Mesendoderm (in vitro differentiated cells): ENCODE measurements around the gene SOBP.

Experiments
- DNase-seq: peaks from one replicate; pipeline ENCODE4 v3.0.0; 2013
- H2AK5ac ChIP-seq: 2 replicates; pipeline ENCODE4 v1.6.1; 2013; ENCODE audit warnings: low read length, inconsistent platforms
- H2BK120ac ChIP-seq: 2 replicates; pipeline ENCODE4 v1.6.1; 2013; ENCODE audit warnings: low read depth, mild to moderate bottlenecking, low read length, moderate library complexity, mixed read lengths
- H2BK15ac ChIP-seq: replicated peaks from 2 replicates; pipeline ENCODE4 v1.6.1; 2013; ENCODE audit warnings: low read depth, mild to moderate bottlenecking, moderate library complexity
- H2BK5ac ChIP-seq: 2 replicates; pipeline ENCODE4 v1.6.1; 2013; ENCODE audit warnings: low read length, inconsistent platforms
- H3K18ac ChIP-seq: 2 replicates; pipeline ENCODE4 v1.6.1; 2013; ENCODE audit warnings: mild to moderate bottlenecking, low read length, mixed read lengths
- H3K23ac ChIP-seq: one replicate; pipeline ENCODE4 v1.6.1; 2013; ENCODE audit warnings: low read length
- H3K27ac ChIP-seq: 2 replicates; pipeline ENCODE4 v1.5.1; 2013; ENCODE audit warnings: low read depth, mild to moderate bottlenecking, inconsistent platforms, low read length, moderate library complexity
- H3K27me3 ChIP-seq: 2 replicates; pipeline ENCODE4 v1.6.1; 2013; ENCODE audit warnings: low read length, control low read depth, mild to moderate bottlenecking, inconsistent platforms; ENCODE audit not compliant: insufficient read depth, poor library complexity
- H3K36me3 ChIP-seq: 2 replicates; pipeline ENCODE4 v1.6.1; 2013; ENCODE audit warnings: low read length, inconsistent platforms; ENCODE audit not compliant: control insufficient read depth, insufficient read depth
- H3K4ac ChIP-seq: one replicate; pipeline ENCODE4 v1.6.1; 2013; ENCODE audit warnings: low read depth, mild to moderate bottlenecking, low read length, moderate library complexity
- H3K4me1 ChIP-seq: 2 replicates; pipeline ENCODE4 v1.6.1; 2013; ENCODE audit warnings: low read depth, low read length, inconsistent platforms; ENCODE audit not compliant: control insufficient read depth
- H3K4me2 ChIP-seq: 2 replicates; pipeline ENCODE4 v1.6.1; 2013; ENCODE audit warnings: low read length
- H3K4me3 ChIP-seq: 2 replicates; pipeline ENCODE4 v1.5.1; 2013; ENCODE audit warnings: mild to moderate bottlenecking, low read length
- H3K56ac ChIP-seq: one replicate; pipeline ENCODE4 v1.6.1; 2013; ENCODE audit warnings: low read length
- H3K79me1 ChIP-seq: 2 replicates; pipeline ENCODE4 v1.6.1; 2013; ENCODE audit warnings: low read length, inconsistent platforms
- H3K79me2 ChIP-seq: 2 replicates; pipeline ENCODE4 v1.6.1; 2013; ENCODE audit warnings: mild to moderate bottlenecking, low read length; ENCODE audit not compliant: control insufficient read depth, insufficient read depth
- H3K9ac ChIP-seq: 2 replicates; pipeline ENCODE4 v1.6.1; 2013; ENCODE audit warnings: low read length, inconsistent platforms
- H4K5ac ChIP-seq: one replicate; pipeline ENCODE4 v1.6.1; 2013; ENCODE audit warnings: low read length
- H4K8ac ChIP-seq: one replicate; pipeline ENCODE4 v1.6.1; 2013; ENCODE audit warnings: low read depth, mild to moderate bottlenecking, control low read depth, low read length, moderate library complexity
- WGBS: extraction: QIAGEN DNeasy Blood & Tissue Kit; methylation state at CpG from one replicate; pipeline ENCODE4 v1.1.7; 2013; ENCODE audit warnings: low lambda C conversion rate, missing lambda C conversion rate; ENCODE audit not compliant: insufficient coverage; ENCODE audit errors: extremely low coverage; 5-methylcytosine and 5-hydroxymethylcytosine counted together

The SOBP gene

DNA sequence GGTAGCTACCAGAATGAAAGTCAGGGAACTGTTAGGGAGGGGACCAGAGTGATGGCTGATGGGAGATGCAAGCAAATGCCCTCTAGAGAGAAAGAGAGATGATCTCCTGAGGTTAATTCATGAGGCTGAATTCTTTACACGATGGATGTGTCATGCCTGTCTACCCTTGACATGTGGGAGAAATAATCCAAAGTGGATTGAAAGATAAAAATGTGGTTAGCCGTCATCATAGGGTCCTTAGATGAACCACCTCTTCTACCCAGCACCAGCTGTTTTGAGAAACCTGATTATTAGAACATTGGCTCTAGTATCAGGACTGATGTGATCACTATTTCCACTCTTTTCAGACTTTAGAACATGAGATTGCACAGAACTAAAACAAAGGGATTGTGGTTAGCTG, 53.6 kb downstream of the SOBP start:
- Histone ChIP-seq H3K56ac (no peak overlapping the region), H3K23ac (no peak overlapping the region), H3K36me3 (no peaks in the 10 kb centered on the region), H4K8ac (no peak overlapping the region), H3K4ac (no peak overlapping the region), H3K79me1 (no peaks in the 10 kb centered on the region), H2BK120ac (no peak overlapping the region), H2AK5ac (no peak overlapping the region), H3K4me2 (no peak overlapping the region), H2BK5ac (no peak overlapping the region), H3K4me3 (no peak overlapping the region), H3K4me1 (peaks cover 4% of the 10 kb centered on the region), H2BK15ac (no peak overlapping the region), H3K18ac (no peak overlapping the region), H4K5ac (no peak overlapping the region), H3K27me3 (no peaks in the 10 kb centered on the region), H3K27ac (no peak overlapping the region), H3K79me2 (no peaks in the 10 kb centered on the region), H3K9ac (no peak overlapping the region)
- no peak for DNase-seq
- WGBS, result no CpG with 5 or more reads among the region's 2 CpGs

DNA sequence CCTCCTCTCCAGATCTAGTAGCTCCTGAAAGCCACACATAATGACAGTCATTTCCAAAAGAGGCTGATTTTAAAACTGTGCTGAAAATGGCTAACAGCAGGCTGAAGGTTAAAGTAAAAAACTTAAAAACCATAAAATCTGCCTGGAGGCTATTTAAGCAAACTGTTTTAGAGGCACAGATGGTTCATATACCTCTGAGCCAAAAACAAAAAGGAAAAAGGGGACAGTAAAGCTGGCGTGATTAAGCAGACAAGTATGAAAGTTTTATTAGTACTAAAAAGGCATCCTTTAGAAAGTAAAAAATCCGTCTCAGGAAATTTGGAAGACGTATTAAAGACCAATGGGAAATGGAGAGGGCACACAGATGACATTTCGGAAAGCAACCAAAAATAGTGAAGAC, 55.8 kb downstream of the SOBP start:
- no peak overlapping the region for H3K4me2 ChIP-seq
- no peak for DNase-seq
- H4K5ac ChIP-seq, result no peak overlapping the region
- H3K27me3 ChIP-seq, result no peaks in the 10 kb centered on the region
- H3K4ac ChIP-seq, result no peak overlapping the region
- no peaks in the 10 kb centered on the region for H3K79me1 ChIP-seq
- no peak overlapping the region for H3K56ac ChIP-seq
- H3K27ac ChIP-seq, result no peak overlapping the region
- no peak overlapping the region for H2BK120ac ChIP-seq
- no peak overlapping the region for H4K8ac ChIP-seq
- no peak overlapping the region for H3K9ac ChIP-seq
- H3K4me1 ChIP-seq, result peaks cover 4% of the 10 kb centered on the region
- H2BK15ac ChIP-seq, result no peak overlapping the region
- H2BK5ac ChIP-seq, result no peak overlapping the region
- no peak overlapping the region for H3K4me3 ChIP-seq
- no peak overlapping the region for H2AK5ac ChIP-seq
- WGBS, result no CpG with 5 or more reads among the region's 4 CpGs
- H3K23ac ChIP-seq, result no peak overlapping the region
- H3K18ac ChIP-seq, result no peak overlapping the region
- H3K36me3 ChIP-seq, result no peaks in the 10 kb centered on the region
- H3K79me2 ChIP-seq, result no peaks in the 10 kb centered on the region

GRCh38 chr6:107546691-107547450, 57.0 kb downstream of the SOBP start:
- Histone ChIP-seq H3K9ac (no peak overlapping the region), H4K8ac (no peak overlapping the region), H3K56ac (no peak overlapping the region), H3K27ac (no peak overlapping the region), H3K27me3 (no peaks in the 10 kb centered on the region), H3K79me2 (no peaks in the 10 kb centered on the region), H2BK5ac (no peak overlapping the region), H3K18ac (no peak overlapping the region), H4K5ac (no peak overlapping the region), H3K4ac (no peak overlapping the region), H3K36me3 (no peaks in the 10 kb centered on the region), H3K4me1 (peaks cover 4% of the 10 kb centered on the region), H2AK5ac (no peak overlapping the region), H3K79me1 (no peaks in the 10 kb centered on the region), H2BK15ac (no peak overlapping the region), H2BK120ac (no peak overlapping the region), H3K23ac (no peak overlapping the region), H3K4me3 (no peak overlapping the region), H3K4me2 (no peak overlapping the region)
- DNase-seq, result no peak
- no CpG with 5 or more reads among the region's 6 CpGs for WGBS

DNA sequence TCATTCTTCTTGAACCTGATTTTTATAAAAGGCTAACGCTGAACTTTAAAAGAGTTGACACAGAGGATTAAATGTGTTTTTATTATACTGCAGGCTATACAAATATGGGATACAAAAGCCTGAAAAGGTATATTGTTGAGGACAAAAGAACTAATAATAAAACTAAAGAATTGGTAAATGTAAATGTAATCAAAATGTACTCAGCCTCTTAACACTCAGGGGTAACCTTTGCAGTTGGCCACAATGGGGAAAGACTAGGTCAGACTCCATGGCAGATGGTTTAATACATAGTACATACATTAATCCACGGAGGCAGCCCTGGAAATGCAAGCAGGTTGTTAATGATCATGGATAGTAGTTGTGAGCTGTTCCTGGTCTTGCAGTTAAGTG, 57.5 kb downstream of the SOBP start:
- H3K79me1 ChIP-seq, result no peaks in the 10 kb centered on the region
- no peak overlapping the region for H2BK120ac ChIP-seq
- no peak overlapping the region for H3K18ac ChIP-seq
- WGBS, result no CpG with 5 or more reads among the region's 2 CpGs
- no peak for DNase-seq
- no peaks in the 10 kb centered on the region for H3K4me1 ChIP-seq
- no peak overlapping the region for H3K9ac ChIP-seq
- no peak overlapping the region for H2BK5ac ChIP-seq
- H3K23ac ChIP-seq, result no peak overlapping the region
- no peak overlapping the region for H2AK5ac ChIP-seq
- no peak overlapping the region for H3K4me3 ChIP-seq
- H2BK15ac ChIP-seq, result no peak overlapping the region
- H4K5ac ChIP-seq, result no peak overlapping the region
- H3K27ac ChIP-seq, result no peak overlapping the region
- no peak overlapping the region for H3K4ac ChIP-seq
- H3K4me2 ChIP-seq, result no peak overlapping the region
- no peaks in the 10 kb centered on the region for H3K36me3 ChIP-seq
- H4K8ac ChIP-seq, result no peak overlapping the region
- no peaks in the 10 kb centered on the region for H3K79me2 ChIP-seq
- H3K56ac ChIP-seq, result no peak overlapping the region
- H3K27me3 ChIP-seq, result no peaks in the 10 kb centered on the region

- no peak overlapping the region for H4K5ac ChIP-seq
- H3K79me2 ChIP-seq, result no peaks in the 10 kb centered on the region
- H3K4me1 ChIP-seq, result no peaks in the 10 kb centered on the region
- no CpG with 5 or more reads among the region's 10 CpGs for WGBS
- H4K8ac ChIP-seq, result no peak overlapping the region
- H2BK15ac ChIP-seq, result no peak overlapping the region
- no peak overlapping the region for H2BK120ac ChIP-seq
- H3K36me3 ChIP-seq, result no peaks in the 10 kb centered on the region
- no peak overlapping the region for H3K23ac ChIP-seq
- H3K4ac ChIP-seq, result no peak overlapping the region
- H3K4me2 ChIP-seq, result no peak overlapping the region
- no peaks in the 10 kb centered on the region for H3K27me3 ChIP-seq
- no peaks in the 10 kb centered on the region for H3K79me1 ChIP-seq
- no peak overlapping the region for H3K18ac ChIP-seq
- H2BK5ac ChIP-seq, result no peak overlapping the region
- H2AK5ac ChIP-seq, result no peak overlapping the region
- H3K9ac ChIP-seq, result no peak overlapping the region
- H3K56ac ChIP-seq, result no peak overlapping the region
- DNase-seq, result no peak
- H3K27ac ChIP-seq, result no peak overlapping the region
- no peak overlapping the region for H3K4me3 ChIP-seq
Observed at GRCh38 chr6:107550241-107550840, 60.4 kb downstream of the SOBP start.

- no peak overlapping the region for H4K8ac ChIP-seq
- H3K9ac ChIP-seq, result no peak overlapping the region
- no peak overlapping the region for H2AK5ac ChIP-seq
- H3K18ac ChIP-seq, result no peak overlapping the region
- no peaks in the 10 kb centered on the region for H3K79me1 ChIP-seq
- no peaks in the 10 kb centered on the region for H3K4me1 ChIP-seq
- no peak overlapping the region for H2BK120ac ChIP-seq
- no peaks in the 10 kb centered on the region for H3K36me3 ChIP-seq
- no CpG with 5 or more reads among the region's 4 CpGs for WGBS
- H3K23ac ChIP-seq, result no peak overlapping the region
- no peak overlapping the region for H3K4me2 ChIP-seq
- H3K56ac ChIP-seq, result no peak overlapping the region
- H3K27me3 ChIP-seq, result no peaks in the 10 kb centered on the region
- H3K79me2 ChIP-seq, result no peaks in the 10 kb centered on the region
- H3K4ac ChIP-seq, result no peak overlapping the region
- DNase-seq, result no peak
- no peak overlapping the region for H3K27ac ChIP-seq
- no peak overlapping the region for H4K5ac ChIP-seq
- H2BK5ac ChIP-seq, result no peak overlapping the region
- no peak overlapping the region for H3K4me3 ChIP-seq
- H2BK15ac ChIP-seq, result no peak overlapping the region
Observed at GRCh38 chr6:107550906-107551305, 61.0 kb downstream of the SOBP start.
